Glutamatergic neuron (in vitro differentiated cells): Measurements from ENCODE around the gene ABI1. TPM values are rescaled to one million over a fixed set of nuclear protein-coding genes. Genes with fewer than 3 reads are reported as not detected.

Experiments used
- DNase-seq: peaks from one replicate; pipeline ENCODE4 v3.0.0; 2022
- H3K27ac Mint-ChIP-seq: one replicate; pipeline ENCODE4 v1.8.0; 2020; ENCODE audit warnings: mild to moderate bottlenecking, mixed read lengths, inconsistent platforms; ENCODE audit not compliant: unreplicated experiment
- H3K27me3 Mint-ChIP-seq: one replicate; pipeline ENCODE4 v1.8.0; 2020; ENCODE audit warnings: mild to moderate bottlenecking, moderate library complexity, mixed read lengths, inconsistent platforms; ENCODE audit not compliant: unreplicated experiment
- H3K36me3 Mint-ChIP-seq: one replicate; pipeline ENCODE4 v1.8.0; 2020; ENCODE audit warnings: mild to moderate bottlenecking, mixed read lengths, inconsistent platforms; ENCODE audit not compliant: unreplicated experiment
- H3K4me1 Mint-ChIP-seq: one replicate; pipeline ENCODE4 v1.8.0; 2020; ENCODE audit warnings: mild to moderate bottlenecking, low read depth, mixed read lengths, inconsistent platforms; ENCODE audit not compliant: unreplicated experiment
- H3K4me3 Mint-ChIP-seq: one replicate; pipeline ENCODE4 v1.8.0; 2020; ENCODE audit warnings: mild to moderate bottlenecking, mixed read lengths, inconsistent platforms; ENCODE audit not compliant: unreplicated experiment
- H3K9me3 Mint-ChIP-seq: one replicate; pipeline ENCODE4 v1.8.0; 2020; ENCODE audit warnings: mild to moderate bottlenecking, moderate library complexity, mixed read lengths, inconsistent platforms; ENCODE audit not compliant: unreplicated experiment
- total RNA-seq: library from RNA; stranded (reverse); fragmentation: NEBNext Ultra II Directional; extraction: Animal tissue kit (Norgen Biotek cat#: 25700); gene quantifications from one replicate; pipeline ENCODE4 v1.2.1, GENCODE V29; 2021; ENCODE audit not compliant: unreplicated experiment
- TF ChIP-seq, protein P1 (sequence below): fragments of 200-600 bp; sonication (generic); IDR thresholded peaks from one replicate; pipeline ENCODE4 v1.5.0; 2021; ENCODE audit not compliant: partially characterized antibody, unreplicated experiment

The ABI1 gene
- total RNA-seq, 1 donor from 2014 or later: 37.3 TPM

DNA sequence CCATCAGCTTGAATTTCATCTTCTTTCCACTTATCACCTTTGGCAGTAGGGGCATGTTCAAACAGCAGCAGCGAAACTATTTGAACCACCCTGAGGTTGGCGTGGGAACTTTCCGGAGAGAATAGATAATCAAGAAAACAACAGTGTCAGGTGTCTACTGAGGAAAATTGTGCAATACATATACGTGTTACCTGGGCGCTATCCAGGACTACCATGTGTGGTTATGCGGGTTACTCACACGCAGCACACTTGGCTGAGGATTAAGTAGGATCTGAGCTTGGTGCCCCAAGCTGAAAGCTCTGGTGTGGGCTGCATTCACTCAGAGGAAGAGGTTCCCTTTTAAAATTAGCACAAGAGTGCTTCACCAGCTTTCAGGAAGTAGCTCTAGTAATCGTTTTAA is 8.8 kb upstream of the ABI1 start:
- Mint-ChIP-seq H3K27me3 (no peaks in the 10 kb centered on the region), H3K27ac (no peak overlapping the region), H3K4me1 (no peaks in the 10 kb centered on the region), H3K36me3 (no peaks in the 10 kb centered on the region), H3K9me3 (no peaks in the 10 kb centered on the region), H3K4me3 (no peak overlapping the region)
- TF ChIP-seq, protein P1, sequence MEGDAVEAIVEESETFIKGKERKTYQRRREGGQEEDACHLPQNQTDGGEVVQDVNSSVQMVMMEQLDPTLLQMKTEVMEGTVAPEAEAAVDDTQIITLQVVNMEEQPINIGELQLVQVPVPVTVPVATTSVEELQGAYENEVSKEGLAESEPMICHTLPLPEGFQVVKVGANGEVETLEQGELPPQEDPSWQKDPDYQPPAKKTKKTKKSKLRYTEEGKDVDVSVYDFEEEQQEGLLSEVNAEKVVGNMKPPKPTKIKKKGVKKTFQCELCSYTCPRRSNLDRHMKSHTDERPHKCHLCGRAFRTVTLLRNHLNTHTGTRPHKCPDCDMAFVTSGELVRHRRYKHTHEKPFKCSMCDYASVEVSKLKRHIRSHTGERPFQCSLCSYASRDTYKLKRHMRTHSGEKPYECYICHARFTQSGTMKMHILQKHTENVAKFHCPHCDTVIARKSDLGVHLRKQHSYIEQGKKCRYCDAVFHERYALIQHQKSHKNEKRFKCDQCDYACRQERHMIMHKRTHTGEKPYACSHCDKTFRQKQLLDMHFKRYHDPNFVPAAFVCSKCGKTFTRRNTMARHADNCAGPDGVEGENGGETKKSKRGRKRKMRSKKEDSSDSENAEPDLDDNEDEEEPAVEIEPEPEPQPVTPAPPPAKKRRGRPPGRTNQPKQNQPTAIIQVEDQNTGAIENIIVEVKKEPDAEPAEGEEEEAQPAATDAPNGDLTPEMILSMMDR: no peak
- DNase-seq: no peak

DNA sequence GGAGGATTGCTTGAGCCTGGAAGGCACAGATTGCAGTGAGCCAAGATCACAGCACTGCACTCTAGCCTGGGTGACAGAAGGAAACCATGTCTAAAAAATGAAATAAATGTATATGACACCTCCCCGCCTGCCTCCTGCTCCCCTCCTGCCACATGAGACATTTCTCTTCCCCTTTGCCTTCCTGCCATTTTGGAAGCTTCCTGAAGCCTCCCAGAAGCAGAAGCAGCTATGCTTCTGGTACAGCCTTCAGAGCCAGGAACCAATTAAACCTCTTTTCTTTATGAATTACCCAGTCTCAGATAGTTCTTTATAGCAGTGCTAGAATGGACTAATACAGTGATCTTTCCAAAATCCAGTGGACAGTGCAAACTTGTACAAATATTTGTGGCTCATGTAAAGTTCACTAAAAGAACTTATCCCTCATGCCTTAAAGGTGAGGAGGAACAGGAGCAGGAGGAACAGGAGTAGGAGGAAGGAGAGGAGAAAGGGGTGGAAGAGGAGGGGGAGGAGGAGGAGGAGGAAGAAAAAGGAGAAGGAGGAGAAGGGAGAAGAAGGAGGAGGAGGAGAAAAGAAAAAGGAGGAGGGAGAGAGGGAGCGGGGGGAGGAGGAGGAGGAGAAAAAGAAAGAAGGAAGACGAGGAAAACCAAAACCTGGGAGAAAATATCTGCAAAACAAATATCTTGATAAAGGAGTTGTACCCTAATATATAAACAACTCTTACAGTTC is 2.8 kb upstream of the ABI1 start:
- no peaks in the 10 kb centered on the region for H3K36me3 Mint-ChIP-seq
- peaks cover 5% of the 10 kb centered on the region for H3K9me3 Mint-ChIP-seq
- H3K4me3 Mint-ChIP-seq: no peak overlapping the region
- H3K27ac Mint-ChIP-seq: no peak overlapping the region
- H3K27me3 Mint-ChIP-seq: peaks cover 3% of the 10 kb centered on the region
- TF ChIP-seq, protein P1: no peak
- no peak for DNase-seq
- H3K4me1 Mint-ChIP-seq: peaks cover 6% of the 10 kb centered on the region

DNA sequence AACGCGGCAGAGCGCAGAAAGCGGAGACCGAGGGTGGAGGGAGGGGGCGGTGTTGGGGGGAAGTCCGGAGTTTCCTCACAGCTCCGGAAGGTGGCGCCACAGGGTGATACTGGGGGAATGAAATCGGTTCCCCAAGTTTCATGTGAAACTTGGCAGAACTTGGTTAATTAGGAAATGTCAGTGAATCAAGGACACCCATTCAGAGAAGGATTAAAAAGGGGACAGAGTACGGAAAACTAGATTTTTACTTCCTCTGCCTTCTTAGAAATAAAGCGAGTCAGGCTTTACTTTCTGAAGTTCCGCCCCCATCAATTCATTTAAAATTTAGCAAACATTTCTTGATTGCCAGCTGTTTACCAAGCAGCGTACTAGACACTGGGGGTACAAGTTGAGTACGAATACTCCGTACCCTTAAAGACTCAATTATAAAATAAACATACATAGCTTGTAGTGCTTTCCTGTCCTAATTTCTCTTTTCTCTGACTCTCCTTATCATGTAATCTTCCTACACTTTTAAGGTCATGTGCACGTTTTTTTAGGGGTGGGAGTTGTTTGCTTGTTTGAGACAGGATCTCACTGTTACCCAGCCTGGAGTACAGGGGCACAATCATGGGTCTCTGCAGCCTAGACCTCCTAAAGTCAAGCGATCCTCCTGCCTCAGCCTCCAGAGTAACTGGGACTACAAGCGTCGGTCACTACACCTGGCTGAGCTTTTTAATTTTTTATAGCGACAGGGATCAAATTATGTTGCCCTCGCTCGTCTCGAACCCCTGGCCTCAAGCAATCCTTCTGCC is 644 bp upstream of the ABI1 start:
- H3K4me3 Mint-ChIP-seq: peak overlapping the region; percentile 98
- peak overlapping the region; percentile 3 for H3K27ac Mint-ChIP-seq
- TF ChIP-seq, protein P1: peak; percentile 81
- peaks cover 3% of the 10 kb centered on the region for H3K27me3 Mint-ChIP-seq
- no peak for DNase-seq
- H3K9me3 Mint-ChIP-seq: peaks cover 5% of the 10 kb centered on the region
- no peaks in the 10 kb centered on the region for H3K36me3 Mint-ChIP-seq
- peaks cover 15% of the 10 kb centered on the region for H3K4me1 Mint-ChIP-seq

DNA sequence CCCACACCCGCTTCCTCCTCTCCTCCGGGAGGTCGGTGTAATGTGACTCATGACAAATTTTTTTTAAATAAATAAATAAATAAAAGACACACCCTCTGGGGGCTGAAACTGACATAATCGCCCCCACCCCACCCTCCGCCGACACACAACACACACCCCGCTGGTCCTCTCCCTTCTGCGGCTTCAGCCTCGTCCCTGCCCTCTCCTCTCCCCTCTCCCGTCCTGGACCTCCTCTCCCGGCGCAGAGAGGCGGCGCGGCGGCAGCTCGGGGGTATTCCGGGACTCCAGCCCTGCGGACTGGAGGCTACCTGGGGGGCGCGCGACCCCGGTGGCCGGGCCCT is 686 bp downstream of the ABI1 start:
- H3K27ac Mint-ChIP-seq: peak overlapping the region; percentile 87
- peaks cover 3% of the 10 kb centered on the region for H3K27me3 Mint-ChIP-seq
- TF ChIP-seq, protein P1: no peak
- H3K4me1 Mint-ChIP-seq: peaks cover 15% of the 10 kb centered on the region
- no peaks in the 10 kb centered on the region for H3K36me3 Mint-ChIP-seq
- H3K4me3 Mint-ChIP-seq: peak overlapping the region; percentile 96
- peak; percentile 71 for DNase-seq
- peaks cover 5% of the 10 kb centered on the region for H3K9me3 Mint-ChIP-seq
